Neural cell (in vitro differentiated cells): Measurements from ENCODE around the gene SPINK6. TPM values are rescaled to one million over a fixed set of nuclear protein-coding genes. Genes with fewer than 3 reads are reported as not detected.

Experiments
- H2AFZ ChIP-seq: fragments of 200-600, 300-800 bp; sonication (generic), shearing (Covaris generic); 2 replicates; pipeline ENCODE4 v1.6.0; 2014; ENCODE audit warnings: low read depth, mild to moderate bottlenecking, antibody characterized with exemption, low read length, moderate library complexity
- H3F3A ChIP-seq: fragments of 200-600 bp; shearing (Covaris generic); 2 replicates; pipeline ENCODE4 v1.6.1; 2016; ENCODE audit warnings: mild to moderate bottlenecking, moderate library complexity, mixed read lengths, antibody characterized with exemption, low read length; ENCODE audit not compliant: insufficient read depth, poor library complexity, severe bottlenecking
- H3K27ac ChIP-seq: fragments of 200-600, 300-800 bp; sonication (generic), shearing (Covaris generic); 2 replicates; pipeline ENCODE4 v1.5.1; 2014; ENCODE audit warnings: mild to moderate bottlenecking, low read length, moderate library complexity
- H3K27me3 ChIP-seq: fragments of 300-800, 200-600 bp; sonication (generic), shearing (Covaris generic); 2 replicates; pipeline ENCODE4 v1.6.0; 2014; ENCODE audit warnings: mild to moderate bottlenecking, low read depth, low read length, moderate library complexity; ENCODE audit not compliant: insufficient read depth
- H3K36me3 ChIP-seq: fragments of 300-800, 200-600 bp; sonication (generic), shearing (Covaris generic); 2 replicates; pipeline ENCODE4 v1.5.1; 2014; ENCODE audit warnings: mild to moderate bottlenecking, antibody characterized with exemption, low read length, moderate library complexity; ENCODE audit not compliant: insufficient read depth
- H3K4me2 ChIP-seq: fragments of 300-800, 200-600 bp; sonication (generic), shearing (Covaris generic); 2 replicates; pipeline ENCODE4 v1.6.0; 2014; ENCODE audit warnings: mild to moderate bottlenecking, low read length
- H3K4me3 ChIP-seq: fragments of 300-800, 200-600 bp; sonication (generic), shearing (Covaris generic); 2 replicates; pipeline ENCODE4 v1.5.1; 2014; ENCODE audit warnings: mild to moderate bottlenecking, low read length, moderate library complexity
- H3K79me2 ChIP-seq: fragments of 200-600 bp; shearing (Covaris generic); replicated peaks from 2 replicates; pipeline ENCODE4 v1.6.0; 2014; ENCODE audit warnings: mild to moderate bottlenecking, low read length, moderate library complexity; ENCODE audit not compliant: insufficient read depth
- H3K9ac ChIP-seq: fragments of 300-800, 200-600 bp; sonication (generic), shearing (Covaris generic); 2 replicates; pipeline ENCODE4 v1.6.1; 2016; ENCODE audit warnings: mild to moderate bottlenecking, low read length, mixed read lengths
- H3K9me2 ChIP-seq: fragments of 200-600 bp; shearing (Covaris generic); 2 replicates; pipeline ENCODE4 v1.6.1; 2016; ENCODE audit warnings: mild to moderate bottlenecking, low read length, mixed read lengths; ENCODE audit not compliant: insufficient read depth
- H3K9me3 ChIP-seq: fragments of 200-600, 300-800 bp; sonication (generic), shearing (Covaris generic); 2 replicates; pipeline ENCODE4 v1.6.1; 2016; ENCODE audit warnings: mild to moderate bottlenecking, mixed run types, low read length, moderate library complexity, mixed read lengths
- H4K20me1 ChIP-seq: fragments of 200-600 bp; shearing (Covaris generic); 2 replicates; pipeline ENCODE4 v1.6.1; 2016; ENCODE audit warnings: mild to moderate bottlenecking, mixed run types; ENCODE audit not compliant: insufficient read depth
- EP300 ChIP-seq: fragments of 450-650 bp; conservative IDR thresholded peaks from 2 replicates; pipeline ENCODE4 v1.6.1; 2014; ENCODE audit warnings: antibody characterized with exemption, mild to moderate bottlenecking, moderate library complexity; ENCODE audit not compliant: poor library complexity, severe bottlenecking
- EZH2 ChIP-seq: fragments of 200-600, 300-800 bp; shearing (Covaris generic), sonication (generic); IDR thresholded peaks from 2 replicates; pipeline ENCODE4 v1.6.1; 2014; ENCODE audit warnings: antibody characterized with exemption, low read length, borderline replicate concordance, mild to moderate bottlenecking; ENCODE audit not compliant: insufficient read depth, poor library complexity, severe bottlenecking
- MXI1 ChIP-seq: fragments of 450-650 bp; conservative IDR thresholded peaks from 2 replicates; pipeline ENCODE4 v1.6.1; 2014; ENCODE audit warnings: antibody characterized with exemption, mild to moderate bottlenecking; ENCODE audit not compliant: poor library complexity, severe bottlenecking
- POLR2AphosphoS5 ChIP-seq: IDR thresholded peaks from 2 replicates; pipeline ENCODE4 v1.6.1; 2012
- RAD21 ChIP-seq: fragments of 450-650 bp; conservative IDR thresholded peaks from 2 replicates; pipeline ENCODE4 v1.6.1; 2014; ENCODE audit warnings: antibody characterized with exemption, mild to moderate bottlenecking, moderate library complexity
- SMC3 ChIP-seq: fragments of 450-650 bp; conservative IDR thresholded peaks from 2 replicates; pipeline ENCODE4 v1.6.1; 2014; ENCODE audit warnings: antibody characterized with exemption, mild to moderate bottlenecking, moderate library complexity; ENCODE audit not compliant: poor library complexity
- TAF1 ChIP-seq: IDR thresholded peaks from 2 replicates; pipeline ENCODE4 v1.6.1; 2012; ENCODE audit warnings: low read depth
- polyA plus RNA-seq: library from polyadenylated mRNA; depleted of rRNA; stranded (reverse); fragments of >200 nt; gene quantifications from 2 replicates; pipeline ENCODE4 v1.2.3, GENCODE V29; 2014
- TF ChIP-seq, protein P1 (sequence below): fragments of 450-650 bp; IDR thresholded peaks from 2 replicates; pipeline ENCODE4 v1.5.1; 2014; ENCODE audit warnings: antibody characterized with exemption, mild to moderate bottlenecking, moderate library complexity; ENCODE audit not compliant: poor library complexity, severe bottlenecking
- TF ChIP-seq, protein P2 (sequence below): IDR thresholded peaks from 2 replicates; pipeline ENCODE4 v1.6.1; 2012; ENCODE audit warnings: borderline replicate concordance

Gene SPINK6
- polyA plus RNA-seq, 1 donor from 2014 or later: not detected

- Histone ChIP-seq H3K4me2 (no peak overlapping the region), H3K36me3 (no peaks in the 10 kb centered on the region)
Measured at GRCh38 chr5:148228392-148228984, 25.6 kb downstream of the SPINK6 start.

GRCh38 chr5:148229840-148230239 is 27.0 kb downstream of the SPINK6 start:
- no peak overlapping the region for H3K4me3 ChIP-seq
- no peak for TF ChIP-seq POLR2AphosphoS5
- TF ChIP-seq, protein P1, sequence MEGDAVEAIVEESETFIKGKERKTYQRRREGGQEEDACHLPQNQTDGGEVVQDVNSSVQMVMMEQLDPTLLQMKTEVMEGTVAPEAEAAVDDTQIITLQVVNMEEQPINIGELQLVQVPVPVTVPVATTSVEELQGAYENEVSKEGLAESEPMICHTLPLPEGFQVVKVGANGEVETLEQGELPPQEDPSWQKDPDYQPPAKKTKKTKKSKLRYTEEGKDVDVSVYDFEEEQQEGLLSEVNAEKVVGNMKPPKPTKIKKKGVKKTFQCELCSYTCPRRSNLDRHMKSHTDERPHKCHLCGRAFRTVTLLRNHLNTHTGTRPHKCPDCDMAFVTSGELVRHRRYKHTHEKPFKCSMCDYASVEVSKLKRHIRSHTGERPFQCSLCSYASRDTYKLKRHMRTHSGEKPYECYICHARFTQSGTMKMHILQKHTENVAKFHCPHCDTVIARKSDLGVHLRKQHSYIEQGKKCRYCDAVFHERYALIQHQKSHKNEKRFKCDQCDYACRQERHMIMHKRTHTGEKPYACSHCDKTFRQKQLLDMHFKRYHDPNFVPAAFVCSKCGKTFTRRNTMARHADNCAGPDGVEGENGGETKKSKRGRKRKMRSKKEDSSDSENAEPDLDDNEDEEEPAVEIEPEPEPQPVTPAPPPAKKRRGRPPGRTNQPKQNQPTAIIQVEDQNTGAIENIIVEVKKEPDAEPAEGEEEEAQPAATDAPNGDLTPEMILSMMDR: no peak
- no peak for TF ChIP-seq SMC3
- no peak for TF ChIP-seq MXI1
- TF ChIP-seq EZH2: no peak
- TF ChIP-seq EP300: no peak
- TF ChIP-seq TAF1: no peak
- TF ChIP-seq, protein P2, sequence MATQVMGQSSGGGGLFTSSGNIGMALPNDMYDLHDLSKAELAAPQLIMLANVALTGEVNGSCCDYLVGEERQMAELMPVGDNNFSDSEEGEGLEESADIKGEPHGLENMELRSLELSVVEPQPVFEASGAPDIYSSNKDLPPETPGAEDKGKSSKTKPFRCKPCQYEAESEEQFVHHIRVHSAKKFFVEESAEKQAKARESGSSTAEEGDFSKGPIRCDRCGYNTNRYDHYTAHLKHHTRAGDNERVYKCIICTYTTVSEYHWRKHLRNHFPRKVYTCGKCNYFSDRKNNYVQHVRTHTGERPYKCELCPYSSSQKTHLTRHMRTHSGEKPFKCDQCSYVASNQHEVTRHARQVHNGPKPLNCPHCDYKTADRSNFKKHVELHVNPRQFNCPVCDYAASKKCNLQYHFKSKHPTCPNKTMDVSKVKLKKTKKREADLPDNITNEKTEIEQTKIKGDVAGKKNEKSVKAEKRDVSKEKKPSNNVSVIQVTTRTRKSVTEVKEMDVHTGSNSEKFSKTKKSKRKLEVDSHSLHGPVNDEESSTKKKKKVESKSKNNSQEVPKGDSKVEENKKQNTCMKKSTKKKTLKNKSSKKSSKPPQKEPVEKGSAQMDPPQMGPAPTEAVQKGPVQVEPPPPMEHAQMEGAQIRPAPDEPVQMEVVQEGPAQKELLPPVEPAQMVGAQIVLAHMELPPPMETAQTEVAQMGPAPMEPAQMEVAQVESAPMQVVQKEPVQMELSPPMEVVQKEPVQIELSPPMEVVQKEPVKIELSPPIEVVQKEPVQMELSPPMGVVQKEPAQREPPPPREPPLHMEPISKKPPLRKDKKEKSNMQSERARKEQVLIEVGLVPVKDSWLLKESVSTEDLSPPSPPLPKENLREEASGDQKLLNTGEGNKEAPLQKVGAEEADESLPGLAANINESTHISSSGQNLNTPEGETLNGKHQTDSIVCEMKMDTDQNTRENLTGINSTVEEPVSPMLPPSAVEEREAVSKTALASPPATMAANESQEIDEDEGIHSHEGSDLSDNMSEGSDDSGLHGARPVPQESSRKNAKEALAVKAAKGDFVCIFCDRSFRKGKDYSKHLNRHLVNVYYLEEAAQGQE: no peak
- TF ChIP-seq RAD21: no peak
- no peak overlapping the region for H3K9ac ChIP-seq
- H3K27me3 ChIP-seq: no peaks in the 10 kb centered on the region
- H3K9me2 ChIP-seq: no peaks in the 10 kb centered on the region
- H3K4me2 ChIP-seq: no peak overlapping the region
- no peaks in the 10 kb centered on the region for H3K9me3 ChIP-seq
- H3K27ac ChIP-seq: no peak overlapping the region
- H2AFZ ChIP-seq: no peak overlapping the region
- H3F3A ChIP-seq: no peaks in the 10 kb centered on the region
- H3K36me3 ChIP-seq: no peaks in the 10 kb centered on the region
- no peaks in the 10 kb centered on the region for H3K79me2 ChIP-seq
- no peaks in the 10 kb centered on the region for H4K20me1 ChIP-seq

More at GRCh38 chr5:148228392-148228984, 25.6 kb downstream of the SPINK6 start:
- Histone ChIP-seq H3K9ac (no peak overlapping the region), H3K79me2 (no peaks in the 10 kb centered on the region), H3K4me3 (no peak overlapping the region), H3K27ac (no peak overlapping the region), H2AFZ (no peak overlapping the region), H3K27me3 (no peaks in the 10 kb centered on the region), H3F3A (no peaks in the 10 kb centered on the region), H3K9me2 (no peaks in the 10 kb centered on the region), H3K9me3 (no peaks in the 10 kb centered on the region), H4K20me1 (no peaks in the 10 kb centered on the region)
- TF ChIP-seq SMC3 (no peak), POLR2AphosphoS5 (no peak), TAF1 (no peak), EZH2 (no peak), MXI1 (no peak), RAD21 (no peak)
- TF ChIP-seq, protein P2: no peak
- TF ChIP-seq, protein P1: no peak
